Nephron (organoid): ENCODE data around the gene PRTG.
"Not testable (repeated sequence)": the region's sequence is repeated elsewhere in the genome, so short reads cannot be mapped to it uniquely, and the experiment has no call there.

ENCODE experiments used
- H3K27ac Mint-ChIP-seq, 3 experiments: 2 replicates each; pipeline ENCODE4 v1.8.0; 2020; ENCODE audit warnings: mixed read lengths in 3 of 3, mild to moderate bottlenecking in 2 of 3, moderate library complexity in 1 of 3
- H3K27me3 Mint-ChIP-seq: 2 replicates; pipeline ENCODE4 v1.8.0; 2021; ENCODE audit warnings: low read depth, mild to moderate bottlenecking, moderate library complexity, mixed read lengths
- H3K36me3 Mint-ChIP-seq: 2 replicates; pipeline ENCODE4 v1.8.0; 2020; ENCODE audit warnings: low read depth, mixed read lengths
- H3K4me1 Mint-ChIP-seq: 2 replicates; pipeline ENCODE4 v1.8.0; 2020; ENCODE audit warnings: mixed read lengths
- H3K4me3 Mint-ChIP-seq, 3 experiments: 2 replicates each; pipeline ENCODE4 v1.8.0; 2020; ENCODE audit warnings: mild to moderate bottlenecking in 3 of 3, mixed read lengths in 3 of 3, moderate library complexity in 2 of 3
- H3K9me3 Mint-ChIP-seq: 2 replicates; pipeline ENCODE4 v1.8.0; 2020; ENCODE audit warnings: mixed read lengths
- CTCF ChIP-seq, 3 experiments: fragments of 200-600 bp; sonication (generic); IDR thresholded peaks; one replicate each; pipeline ENCODE4 v1.5.0; 2021; ENCODE audit warnings: antibody characterized with exemption in 3 of 3; ENCODE audit not compliant: unreplicated experiment in 3 of 3

Gene PRTG

GRCh38 chr15:55698653-55699052 lies 44.3 kb downstream of the PRTG start:
- Mint-ChIP-seq H3K27me3 (no peaks in the 10 kb centered on the region), H3K27ac (no peak overlapping the region), H3K4me1 (peaks cover 22% of the 10 kb centered on the region), H3K9me3 (no peaks in the 10 kb centered on the region), H3K36me3 (peaks cover 8% of the 10 kb centered on the region), H3K4me3 (no peak overlapping the region)
- no peak for TF ChIP-seq CTCF (IDR thresholded peaks at IDR 0.05; ENCODE audit: unreplicated experiment in 3 of 3)

- Mint-ChIP-seq H3K9me3 (no peaks in the 10 kb centered on the region), H3K27ac (peak overlapping the region in 1 of 3 experiments; percentile 66), H3K36me3 (peaks cover 8% of the 10 kb centered on the region), H3K4me1 (peaks cover 11% of the 10 kb centered on the region), H3K27me3 (no peaks in the 10 kb centered on the region), H3K4me3 (no peak overlapping the region)
- TF ChIP-seq CTCF (IDR thresholded peaks at IDR 0.05; ENCODE audit: unreplicated experiment in 3 of 3), result no peak
These were observed 46.7 kb downstream of the PRTG start for GRCh38 chr15:55696221-55696620.

- H3K9me3 Mint-ChIP-seq, result no peaks in the 10 kb centered on the region
- H3K4me1 Mint-ChIP-seq, result peaks cover 11% of the 10 kb centered on the region
- H3K4me3 Mint-ChIP-seq, result no peak overlapping the region
- no peaks in the 10 kb centered on the region for H3K27me3 Mint-ChIP-seq
- H3K36me3 Mint-ChIP-seq, result peaks cover 4% of the 10 kb centered on the region
- no peak for TF ChIP-seq CTCF (IDR thresholded peaks at IDR 0.05; ENCODE audit: unreplicated experiment in 3 of 3)
- H3K27ac Mint-ChIP-seq, result peak overlapping the region in 2 of 3 experiments; percentile 11 to 66
These were observed 47.5 kb downstream of the PRTG start for GRCh38 chr15:55695432-55695831.

- no peak for TF ChIP-seq CTCF (IDR thresholded peaks at IDR 0.05; ENCODE audit: unreplicated experiment in 3 of 3)
- H3K27me3 Mint-ChIP-seq, result no peaks in the 10 kb centered on the region
- peak overlapping the region; percentile 14 to 64 (median 15) for H3K27ac Mint-ChIP-seq
- peaks cover 11% of the 10 kb centered on the region for H3K4me1 Mint-ChIP-seq
- peaks cover 4% of the 10 kb centered on the region for H3K36me3 Mint-ChIP-seq
- H3K9me3 Mint-ChIP-seq, result no peaks in the 10 kb centered on the region
- H3K4me3 Mint-ChIP-seq, result peak overlapping the region; percentile 0 to 19 (median 3)
These were observed 48.3 kb downstream of the PRTG start for GRCh38 chr15:55694652-55695150.

- H3K27me3 Mint-ChIP-seq, H3K4me3 Mint-ChIP-seq, H3K9me3 Mint-ChIP-seq, H3K36me3 Mint-ChIP-seq, H3K27ac Mint-ChIP-seq: not testable (repeated sequence)
- peaks cover 11% of the 10 kb centered on the region for H3K4me1 Mint-ChIP-seq
These were observed 49.8 kb downstream of the PRTG start for GRCh38 chr15:55693116-55693515.

- Mint-ChIP-seq H3K4me1 (no peaks in the 10 kb centered on the region), H3K27ac (peak overlapping the region in 1 of 3 experiments; percentile 0), H3K27me3 (no peaks in the 10 kb centered on the region), H3K4me3 (no peak overlapping the region), H3K9me3 (no peaks in the 10 kb centered on the region), H3K36me3 (peaks cover 18% of the 10 kb centered on the region)
- TF ChIP-seq CTCF (IDR thresholded peaks at IDR 0.05; ENCODE audit: unreplicated experiment in 3 of 3), result no peak
These were observed 55.2 kb downstream of the PRTG start for GRCh38 chr15:55687792-55688191.
